22Rv1 (cell line): ENCODE data around the gene EFS.

Experiments used
- H3K27ac ChIP-seq: fragments of 450-650 bp; 2 replicates; pipeline ENCODE4 v1.5.1; 2017
- CTCF ChIP-seq: fragments of 450-650 bp; IDR thresholded peaks from 2 replicates; pipeline ENCODE4 v1.5.1; 2017; ENCODE audit warnings: mild to moderate bottlenecking
- ZFX ChIP-seq: fragments of 450-650 bp; IDR thresholded peaks from 2 replicates; pipeline ENCODE4 v1.6.1; 2017; ENCODE audit warnings: antibody characterized with exemption, borderline replicate concordance

The EFS gene

GRCh38 chr14:23361320-23361719 lies 3.7 kb downstream of the EFS start:
- no peak for TF ChIP-seq CTCF
- TF ChIP-seq ZFX, result no peak
- no peak overlapping the region for H3K27ac ChIP-seq

- TF ChIP-seq CTCF (0 out of 2 replicates have a peak, but pooled peaks have one; percentile 10), ZFX (no peak)
Measured at GRCh38 chr14:23360496-23360895, 4.5 kb downstream of the EFS start.

GRCh38 chr14:23359722-23360447 lies 5.1 kb downstream of the EFS start:
- TF ChIP-seq ZFX (no peak), CTCF (no peak)
- no peak overlapping the region for H3K27ac ChIP-seq

More at GRCh38 chr14:23360496-23360895, 4.5 kb downstream of the EFS start:
- no peak overlapping the region for H3K27ac ChIP-seq

GRCh38 chr14:23359167-23359626 lies 5.8 kb downstream of the EFS start:
- H3K27ac ChIP-seq, result no peak overlapping the region

GRCh38 chr14:23358553-23359166 lies 6.3 kb downstream of the EFS start:
- H3K27ac ChIP-seq, result no peak overlapping the region
- TF ChIP-seq ZFX, result no peak
- no peak for TF ChIP-seq CTCF

More at GRCh38 chr14:23359167-23359626, 5.8 kb downstream of the EFS start:
- no peak for TF ChIP-seq CTCF
- TF ChIP-seq ZFX, result no peak

GRCh38 chr14:23358042-23358441 lies 6.9 kb downstream of the EFS start:
- TF ChIP-seq ZFX (no peak), CTCF (no peak)
- H3K27ac ChIP-seq, result no peak overlapping the region

- TF ChIP-seq ZFX, result no peak
- TF ChIP-seq CTCF, result no peak
- no peak overlapping the region for H3K27ac ChIP-seq
Measured at GRCh38 chr14:23357261-23357660, 7.7 kb downstream of the EFS start.
